Measurements from ENCODE around the gene ANKMY1.

GRCh38 chr2:240508832-240509545, 48.8 kb downstream of the ANKMY1 start:
- TF ChIP-seq CTCF (IDR thresholded peaks at IDR 0.05; ENCODE audit: insufficient read depth, low read length, poor library complexity, severe bottlenecking) (no peak), EZH2phosphoT487 (conservative IDR thresholded peaks at IDR 0.05; ENCODE audit: low read length) (no peak)

All from SU-DHL-6 (cell line).